Dermis microvascular lymphatic vessel endothelial cell (primary cell): ENCODE data around the gene TEC. TPM values are rescaled to one million over a fixed set of nuclear protein-coding genes. Genes with fewer than 3 reads are reported as not detected.
"Not testable (repeated sequence)": the region's sequence is repeated elsewhere in the genome, so short reads cannot be mapped to it uniquely, and the experiment has no call there.

ENCODE experiments used
- DNase-seq, 2 donors: peaks; one replicate each; pipeline versions ENCODE4 v3.0.0 to v3.0.0-alpha.2; 2010; ENCODE audit warnings: low read depth in 2 of 2
- total RNA-seq: library from RNA; depleted of rRNA; stranded (reverse); fragments of >200 nt; gene quantifications from 2 replicates; pipeline ENCODE4 v1.2.1, GENCODE V29; 2014

TEC gene
- 0.51 and 1.3 TPM in 2 replicates for total RNA-seq

- peak in 1 of 2 donors; percentile 5 for DNase-seq
These were observed at the start of gene TEC for GRCh38 chr4:48268956-48269860. TEC (minus strand) TSS chr4:48269838; CDS start chr4:48228614, 41,224 bp downstream.

- peak; percentile 37 to 60 for DNase-seq
These were observed 46.3 kb upstream of the TEC start for GRCh38 chr4:48315728-48316630.

- not testable (repeated sequence) for DNase-seq
These were observed 45.1 kb upstream of the TEC start for GRCh38 chr4:48314746-48315145.

- DNase-seq, result no peak
These were observed 42.3 kb upstream of the TEC start for GRCh38 chr4:48311896-48312295.

GRCh38 chr4:48308901-48309300 lies 39.3 kb upstream of the TEC start:
- no peak for DNase-seq

- no peak for DNase-seq
These were observed 37.9 kb upstream of the TEC start for GRCh38 chr4:48307528-48307927.

- no peak for DNase-seq
These were observed 35.9 kb upstream of the TEC start for GRCh38 chr4:48305508-48305907.

GRCh38 chr4:48300004-48300403 lies 30.4 kb upstream of the TEC start:
- no peak for DNase-seq

GRCh38 chr4:48299560-48299959 lies 29.9 kb upstream of the TEC start:
- DNase-seq, result no peak

GRCh38 chr4:48297256-48297846 lies 27.7 kb upstream of the TEC start:
- DNase-seq, result no peak

- DNase-seq, result no peak
These were observed 26.7 kb upstream of the TEC start for GRCh38 chr4:48296365-48296764.

GRCh38 chr4:48295116-48295515 lies 25.5 kb upstream of the TEC start:
- DNase-seq, result no peak

- not testable (repeated sequence) for DNase-seq
These were observed 22.7 kb upstream of the TEC start for GRCh38 chr4:48292218-48292790.

GRCh38 chr4:48290146-48290772 lies 20.6 kb upstream of the TEC start:
- peak in 1 of 2 donors; percentile 39 for DNase-seq

- not testable (repeated sequence) for DNase-seq
These were observed 16.4 kb upstream of the TEC start for GRCh38 chr4:48286060-48286459.

- not testable (repeated sequence) for DNase-seq
These were observed 16.0 kb upstream of the TEC start for GRCh38 chr4:48285640-48286039.

GRCh38 chr4:48275686-48276085 lies 6.0 kb upstream of the TEC start:
- no peak for DNase-seq

GRCh38 chr4:48275247-48275646 lies 5.6 kb upstream of the TEC start:
- peak; percentile 16 to 27 for DNase-seq

GRCh38 chr4:48271626-48272025 lies 2.0 kb upstream of the TEC start:
- DNase-seq, result no peak

- DNase-seq, result no peak
These were observed 1.4 kb upstream of the TEC start for GRCh38 chr4:48270951-48271473.

GRCh38 chr4:48270523-48270897 lies 872 bp upstream of the TEC start:
- no peak for DNase-seq
